ENCODE data around the gene THNSL1.

- TF ChIP-seq CTCF (IDR thresholded peaks at IDR 0.05; ENCODE audit: low read depth, low read length): no peak
- TF ChIP-seq POLR2A (IDR thresholded peaks at IDR 0.05; ENCODE audit: extremely low read depth, insufficient read length): no peak
- TF ChIP-seq MAX (IDR thresholded peaks at IDR 0.05; ENCODE audit: low read depth, low read length): no peak
- TF ChIP-seq MYC (IDR thresholded peaks at IDR 0.05; ENCODE audit: low read depth, low read length): no peak
These were observed 10.1 kb downstream of the THNSL1 start for GRCh38 chr10:25026463-25026862.
